Measurements from ENCODE around the gene ADPGK.
"Not testable (repeated sequence)": the region's sequence is repeated elsewhere in the genome, so short reads cannot be mapped to it uniquely, and the experiment has no call there.

The ADPGK gene

DNA sequence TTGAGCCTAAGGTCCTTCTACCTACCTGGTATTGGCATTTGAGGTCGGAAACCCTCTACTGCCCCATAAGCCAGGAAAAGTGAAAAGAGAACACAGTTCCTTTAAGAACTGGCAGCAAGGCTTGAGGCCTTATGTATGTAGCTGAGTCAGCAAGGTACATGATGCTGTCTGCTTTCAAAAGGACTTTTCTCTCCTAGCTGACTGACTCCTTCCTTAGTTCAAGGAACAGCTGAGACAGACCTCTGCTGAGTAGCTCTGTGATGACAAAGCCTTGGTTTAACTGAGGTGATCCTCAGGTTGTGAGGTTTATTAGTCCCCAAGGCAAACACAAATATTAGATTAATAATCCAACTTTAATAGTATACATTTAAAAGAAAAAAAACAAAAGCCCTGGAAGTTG lies 45.8 kb downstream of the ADPGK start:
- DNase-seq: no peak

DNA sequence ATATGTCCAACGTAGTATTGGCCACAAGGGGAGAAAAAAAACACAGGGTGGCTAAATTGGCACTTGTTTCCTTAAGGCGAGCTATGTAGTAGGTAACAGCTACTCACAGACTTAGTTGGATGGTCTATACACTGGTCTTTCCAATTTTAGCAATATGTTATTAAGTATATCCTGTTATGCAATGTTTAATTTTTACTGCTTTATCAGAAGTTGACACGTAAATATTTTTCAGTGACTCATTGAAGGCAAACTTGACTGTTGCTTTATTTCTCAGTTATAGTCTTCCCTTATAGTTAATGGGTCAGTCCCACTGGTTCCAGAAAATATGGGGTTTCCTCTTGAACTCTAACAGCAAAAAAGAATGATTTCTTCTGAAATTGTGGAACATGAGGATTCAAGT lies 46.5 kb downstream of the ADPGK start:
- no peak for DNase-seq

DNA sequence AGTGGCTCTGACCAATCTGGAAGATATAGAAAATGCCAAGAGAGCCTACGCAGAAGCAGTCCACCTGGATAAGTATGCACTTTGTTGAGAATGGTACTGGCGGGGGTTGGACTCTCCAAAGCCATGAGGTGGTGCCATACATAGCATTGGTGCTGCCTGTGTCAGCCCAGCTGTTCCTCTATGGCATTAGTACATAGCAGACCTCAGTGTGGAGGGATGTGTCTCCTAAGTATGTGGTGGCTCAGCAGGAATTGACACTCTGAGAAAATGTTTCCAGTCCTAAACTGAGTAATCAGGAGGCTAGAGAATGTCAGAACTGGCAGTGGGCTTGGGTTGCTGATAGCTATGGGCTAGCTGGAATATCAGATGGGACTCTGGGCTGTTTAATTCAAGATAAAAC lies 48.4 kb downstream of the ADPGK start:
- no peak for DNase-seq

DNA sequence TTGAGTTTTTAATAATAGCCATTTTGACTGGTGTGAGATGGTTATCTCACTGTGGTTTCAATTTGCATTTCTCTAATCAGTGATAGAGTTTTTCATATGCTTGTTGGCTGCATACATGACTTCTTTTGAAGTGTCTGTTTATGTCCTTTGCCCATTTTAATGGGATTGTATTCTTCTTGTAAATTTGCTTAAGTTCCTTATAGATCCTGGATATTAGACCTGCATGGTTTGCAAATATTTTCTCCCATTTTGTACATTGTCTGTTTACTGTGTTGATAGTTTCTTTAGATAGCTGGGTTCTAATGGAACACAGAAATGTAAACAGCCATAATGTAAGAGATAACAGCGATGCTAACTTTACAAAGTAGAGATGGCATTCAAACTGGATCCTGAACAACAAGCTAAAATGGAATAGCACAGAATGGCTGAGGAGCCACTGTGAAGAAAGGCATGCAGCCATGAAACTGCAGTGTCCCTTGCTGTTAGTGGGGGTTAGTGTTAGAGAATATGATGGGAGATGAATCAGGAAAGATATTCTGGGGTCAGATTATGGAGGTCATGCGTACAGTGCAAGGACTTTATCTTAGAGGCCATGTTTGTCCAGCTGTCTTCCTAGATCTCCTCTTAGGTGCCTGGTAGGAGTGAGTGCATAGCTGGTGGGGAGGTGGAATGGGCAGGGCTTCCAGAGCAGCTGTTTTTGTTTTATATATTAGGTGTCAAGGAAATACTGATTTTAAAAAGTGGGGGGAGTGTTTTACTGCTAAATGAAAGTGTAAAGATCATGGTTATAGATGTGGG lies 49.4 kb downstream of the ADPGK start:
- DNase-seq: no peak

DNA sequence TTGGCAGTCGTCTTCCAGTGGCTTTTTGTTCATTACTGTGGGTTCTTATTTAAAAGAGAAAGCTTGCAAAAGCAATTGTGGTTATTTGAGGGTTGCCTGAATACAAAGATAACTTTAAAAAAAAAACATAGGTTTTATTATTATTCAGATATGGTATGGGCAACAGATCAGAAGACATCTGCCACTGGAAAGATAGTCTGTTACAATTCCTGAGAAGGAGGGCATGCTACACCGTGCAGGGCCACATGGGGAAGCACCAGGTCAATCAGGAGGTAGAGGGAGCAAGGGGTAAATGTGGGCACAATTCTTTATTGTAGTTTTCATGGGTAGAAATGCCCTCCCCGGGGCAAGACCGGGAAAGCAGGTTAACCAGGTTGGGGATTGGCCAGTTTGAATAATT lies 51.0 kb downstream of the ADPGK start:
- no peak for DNase-seq

DNA sequence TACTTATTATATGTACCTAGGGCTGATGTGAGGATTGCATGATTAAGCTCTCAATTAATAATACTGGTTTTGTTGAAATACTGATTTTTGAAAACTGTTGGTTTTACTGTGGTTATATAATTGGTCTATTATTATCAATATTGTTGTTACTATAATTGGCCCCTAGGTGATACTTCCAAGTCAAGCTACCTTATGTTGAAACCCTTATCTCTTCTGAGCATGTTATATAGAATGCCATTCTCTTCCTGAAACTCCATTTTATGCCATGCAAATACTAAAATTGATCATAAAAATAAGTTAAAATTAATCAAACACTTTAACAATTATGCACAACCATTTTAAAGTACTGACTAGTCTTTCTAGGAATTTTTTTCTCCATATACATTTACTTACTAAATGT lies 51.5 kb downstream of the ADPGK start:
- DNase-seq: no peak

DNA sequence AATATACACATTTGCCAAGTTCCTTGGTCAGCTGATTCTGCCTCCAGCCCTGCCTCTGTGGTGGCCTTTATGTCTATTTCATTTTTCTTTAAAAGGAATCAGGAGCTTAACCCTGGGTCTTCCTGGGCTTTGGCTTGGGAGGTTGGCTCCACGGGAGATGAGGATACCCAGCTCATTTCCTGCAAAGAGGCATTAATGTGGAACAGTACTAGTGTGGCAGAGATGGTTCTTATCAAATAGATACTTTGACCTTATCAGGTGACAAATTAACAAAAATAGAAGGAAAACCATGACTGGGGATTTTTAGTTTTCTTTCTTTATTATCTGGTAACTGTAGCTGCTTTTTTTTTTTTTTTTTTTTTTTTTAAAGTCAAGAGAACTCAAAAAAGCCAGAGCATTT lies 54.7 kb downstream of the ADPGK start:
- DNase-seq: no peak

DNA sequence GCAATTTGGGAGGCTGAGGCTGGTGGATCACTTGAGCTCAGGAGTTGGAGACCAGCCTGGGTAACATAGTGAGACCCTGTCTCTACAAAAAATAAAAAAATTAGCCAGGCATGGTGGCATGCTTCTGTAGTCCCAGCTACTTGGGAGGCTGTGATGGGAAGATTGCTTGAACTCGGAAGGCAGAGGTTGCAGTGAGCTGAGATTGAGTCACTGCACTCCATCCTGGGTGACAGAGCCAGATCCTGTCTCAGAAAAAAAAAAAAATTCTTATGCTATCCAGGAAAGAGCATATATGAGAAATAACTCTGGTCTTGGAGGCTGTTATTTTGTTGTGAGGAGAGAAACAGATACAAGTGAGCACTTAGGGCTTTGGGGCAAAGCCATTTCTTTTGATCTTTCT lies 55.3 kb downstream of the ADPGK start:
- not testable (repeated sequence) for DNase-seq

DNA sequence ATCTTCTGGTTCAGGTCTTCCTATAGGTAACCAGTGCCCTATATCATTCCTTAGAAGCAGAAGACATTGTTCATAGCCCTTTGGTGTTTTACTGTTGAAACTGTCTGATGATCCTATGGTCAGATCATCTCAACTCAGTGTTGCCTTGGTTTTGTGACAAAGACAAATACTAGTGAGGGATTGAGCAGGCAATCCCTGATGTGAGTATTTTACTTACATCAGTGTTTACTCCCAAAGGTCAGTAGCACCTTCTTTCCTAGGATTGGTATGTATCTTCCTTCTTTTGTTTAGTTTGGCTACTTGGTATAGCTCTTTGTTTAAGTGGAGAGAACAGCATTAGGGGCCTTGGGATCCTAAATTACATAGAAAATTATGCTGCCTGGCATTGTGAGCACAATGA lies 56.4 kb downstream of the ADPGK start:
- DNase-seq: no peak

DNA sequence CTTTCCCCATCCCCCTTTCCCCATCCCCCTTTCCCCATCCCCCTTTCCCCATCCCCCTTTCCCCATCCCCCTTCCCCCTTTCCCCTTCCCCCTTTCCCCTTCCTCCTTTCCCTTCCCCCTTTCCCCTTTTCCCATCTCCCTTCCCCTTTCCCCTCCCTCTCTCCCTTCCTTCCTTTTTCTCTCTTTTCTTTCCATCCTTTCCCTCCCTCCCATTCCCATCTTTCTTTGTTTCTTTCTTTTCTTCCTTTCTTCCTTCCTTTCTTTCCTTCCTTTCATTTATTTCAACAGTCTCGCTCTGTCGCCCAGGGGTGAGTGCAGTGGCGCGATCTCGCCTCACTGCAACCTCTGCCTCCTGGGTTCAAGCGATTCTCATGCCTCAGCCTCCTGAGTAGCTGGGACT lies 57.7 kb downstream of the ADPGK start:
- DNase-seq: not testable (repeated sequence)

DNA sequence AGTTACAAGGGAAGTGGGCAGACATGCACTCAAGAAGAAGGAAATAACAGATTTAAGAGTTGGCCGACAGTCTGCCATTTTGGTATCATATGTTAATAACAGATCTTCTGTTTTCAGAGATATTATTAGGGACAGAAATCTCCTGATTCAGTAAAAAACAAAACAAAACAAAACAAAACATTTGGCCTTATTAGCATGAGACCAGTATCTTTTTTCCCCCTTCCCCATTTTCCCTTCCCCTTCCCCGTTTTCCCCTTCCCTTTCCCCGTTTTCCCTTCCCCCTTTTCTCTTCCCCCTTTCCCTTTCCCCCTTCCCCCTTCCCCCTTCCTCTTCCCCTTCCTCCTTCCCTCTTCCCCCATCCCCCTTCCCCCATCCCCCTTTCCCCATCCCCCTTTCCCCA lies 58.1 kb downstream of the ADPGK start:
- no peak for DNase-seq

DNA sequence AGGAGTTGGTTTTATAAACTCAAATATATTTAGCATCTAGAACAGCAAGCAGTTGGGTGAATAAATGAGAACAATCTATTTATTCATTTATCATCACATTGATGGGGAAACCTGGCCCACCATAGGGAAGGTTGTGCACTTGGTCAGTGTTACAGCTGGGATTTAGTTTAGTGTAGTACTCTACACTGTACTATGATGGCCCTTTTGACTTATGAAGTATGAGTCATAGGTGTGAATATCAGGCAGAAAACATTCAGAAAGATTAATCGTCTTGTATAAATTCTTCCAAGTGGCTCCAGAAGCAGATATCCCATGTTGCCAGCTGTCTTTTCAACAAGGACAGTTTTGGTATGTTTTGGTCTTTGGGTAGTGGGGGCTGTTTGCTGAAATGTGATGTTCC lies 59.5 kb downstream of the ADPGK start:
- no peak for DNase-seq

DNA sequence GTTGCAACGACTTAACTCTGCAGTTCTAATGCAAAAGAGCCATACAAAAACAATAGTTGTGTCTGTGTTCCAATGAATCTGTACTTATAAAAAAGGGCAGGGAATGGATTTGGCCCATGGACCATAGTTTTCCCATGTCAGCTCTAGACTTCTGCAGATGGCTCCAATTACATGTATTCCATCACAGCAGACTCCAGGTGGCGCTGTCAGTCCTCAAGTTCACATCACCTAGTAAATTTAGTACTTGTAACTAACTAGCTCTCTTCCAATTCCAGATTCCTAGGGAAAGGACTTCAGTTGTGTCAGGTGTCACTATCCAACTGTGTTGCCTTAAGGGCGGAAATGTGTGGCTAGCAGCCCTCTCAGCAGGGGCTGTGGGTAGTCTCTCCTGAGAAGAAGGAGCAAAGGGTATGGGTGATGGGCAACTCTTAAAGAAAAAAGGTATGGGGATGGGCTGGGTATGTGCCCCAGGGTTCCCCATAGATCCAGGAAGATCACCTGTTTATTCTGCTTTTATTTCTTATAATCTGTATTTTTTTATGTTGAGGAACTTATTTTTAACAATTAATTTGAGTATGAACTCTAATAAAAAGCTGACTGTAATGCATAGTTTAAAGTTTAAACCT lies 61.4 kb downstream of the ADPGK start:
- DNase-seq: peak; percentile 78

DNA sequence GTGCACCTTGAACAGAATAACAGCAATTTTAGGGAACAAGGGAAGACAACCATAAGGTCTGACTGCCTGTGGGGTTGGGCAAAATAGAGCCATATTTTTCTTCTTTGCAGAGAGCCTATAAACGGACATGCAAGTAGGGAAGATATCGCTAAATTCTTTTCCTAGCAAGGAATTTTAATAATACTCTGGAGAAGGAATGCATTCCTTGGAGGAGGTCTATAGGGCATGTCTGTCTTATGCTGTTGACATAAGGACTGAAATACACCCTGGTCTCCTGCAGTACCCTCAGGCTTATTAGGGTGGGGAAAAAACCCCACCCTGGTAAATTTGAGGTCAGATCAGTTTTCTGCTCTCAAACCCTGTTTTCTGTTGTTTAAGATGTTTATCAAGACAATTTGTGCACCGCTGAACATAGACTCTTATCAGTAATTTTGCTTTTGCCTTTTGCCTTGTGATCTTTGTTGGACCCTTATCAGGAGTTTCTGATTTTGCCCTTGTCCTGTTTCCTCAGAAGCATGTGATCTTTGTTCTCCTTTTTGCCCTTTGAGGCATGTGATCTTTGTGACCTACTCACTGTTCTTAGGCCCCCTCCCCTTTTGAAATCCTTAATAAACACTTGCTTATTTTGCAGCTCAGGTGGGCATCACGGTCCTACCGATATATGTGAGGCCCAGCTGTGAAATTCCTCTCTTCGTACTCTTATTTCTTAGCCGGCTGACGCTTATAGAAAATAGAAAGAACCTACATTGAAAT lies 74.8 kb downstream of the ADPGK start:
- DNase-seq: not testable (repeated sequence)

DNA sequence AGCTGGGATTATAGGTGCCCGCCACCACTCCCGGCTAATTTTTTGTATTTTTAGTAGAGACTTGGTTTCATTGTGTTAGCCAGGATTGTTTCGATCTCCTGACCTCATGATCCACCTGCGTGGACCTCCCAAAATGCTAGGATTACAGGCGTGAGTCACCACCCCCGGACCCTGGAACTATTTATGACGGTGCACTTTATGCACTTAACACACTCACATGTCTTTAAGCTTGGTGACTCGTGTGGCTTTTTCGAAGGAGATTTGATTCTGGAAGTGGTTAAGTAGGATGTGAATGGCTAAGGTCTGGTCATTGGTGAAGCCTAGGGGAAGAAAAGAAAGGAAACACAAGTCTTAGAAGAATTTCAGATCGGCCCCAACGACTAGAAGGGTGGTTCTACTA lies 77.3 kb downstream of the ADPGK start:
- DNase-seq: no peak

All from activated CD4-positive, alpha-beta T cell treated with anti-CD3 and anti-CD28 coated beads for 48 hours (primary cell).